H1 (cell line): Measurements from ENCODE around the gene OR8B4. TPM values are rescaled to one million over a fixed set of nuclear protein-coding genes. Genes with fewer than 3 reads are reported as not detected.

Experiments
- CTCF ChIA-PET: fragments of 300-600 bp; sonication (Branson Sonifier 250); formaldehyde crosslinking; loops from one replicate; lab custom pipeline; 2021; ENCODE audit not compliant: partially characterized antibody; lab: Charles Lee
- POLR2A ChIA-PET: fragments of 300-600 bp; sonication (Branson Sonifier 250); formaldehyde crosslinking; loops from one replicate; lab custom pipeline; 2021; ENCODE audit warnings: inconsistent platforms; ENCODE audit not compliant: partially characterized antibody; lab: Charles Lee
- DNase-seq, 2 experiments: peaks; one replicate each; pipeline versions ENCODE4 v3.0.0 to v3.0.0-alpha.2; 2010 to 2022; ENCODE audit warnings: low spot score in 2 of 2, low read depth in 1 of 2, mixed read lengths in 1 of 2
- FAIRE-seq: peaks from 2 replicates; lab custom pipeline; 2011; peaks lifted over from hg19 to GRCh38; lab: Jason Lieb, UNC
- H2AFZ ChIP-seq: 2 replicates; pipeline ENCODE4 v1.8.1; 2012; ENCODE audit warnings: low read length, inconsistent platforms
- H2AK5ac ChIP-seq: 2 replicates; pipeline ENCODE4 v1.6.1; 2013; ENCODE audit warnings: low read depth, low read length
- H2BK120ac ChIP-seq: replicated peaks from 2 replicates; pipeline ENCODE3; 2013; ENCODE audit warnings: low read depth, low read length, inconsistent platforms
- H2BK12ac ChIP-seq: 2 replicates; pipeline ENCODE4 v1.6.1; 2013; ENCODE audit warnings: low read depth, low read length
- H2BK15ac ChIP-seq: 2 replicates; pipeline ENCODE4 v1.6.1; 2013; ENCODE audit warnings: low read length
- H2BK20ac ChIP-seq: 2 replicates; pipeline ENCODE4 v1.6.1; 2013; ENCODE audit warnings: low read length
- H2BK5ac ChIP-seq: 2 replicates; pipeline ENCODE4 v1.6.1; 2013; ENCODE audit warnings: low read depth, low read length
- H3K14ac ChIP-seq: 2 replicates; pipeline ENCODE4 v1.6.1; 2013; ENCODE audit warnings: inconsistent platforms; ENCODE audit not compliant: insufficient read length
- H3K18ac ChIP-seq: 2 replicates; pipeline ENCODE4 v1.6.1; 2013; ENCODE audit warnings: low read length; ENCODE audit errors: extremely low read depth
- H3K23ac ChIP-seq: 2 replicates; pipeline ENCODE4 v1.6.1; 2013; ENCODE audit warnings: inconsistent platforms; ENCODE audit not compliant: insufficient read length
- H3K23me2 ChIP-seq: 2 replicates; pipeline ENCODE4 v1.6.1; 2013; ENCODE audit warnings: low read depth, low read length
- H3K27ac ChIP-seq: 2 replicates; pipeline ENCODE4 v1.6.1; 2011; ENCODE audit warnings: low read depth, low read length, inconsistent platforms
- H3K27me3 ChIP-seq, 4 experiments: replicated peaks in 1 of 4; 1 replicate in 1 of 4; 2 replicates in 3 of 4; pipeline versions ENCODE4 v1.6.1 to v1.8.1; 2011 to 2013; ENCODE audit warnings: low read length in 3 of 4, mild to moderate bottlenecking in 3 of 4, inconsistent platforms in 2 of 4, mixed read lengths in 2 of 4, moderate library complexity in 1 of 4; ENCODE audit not compliant: control insufficient read depth in 3 of 4, insufficient read depth in 3 of 4; ENCODE audit errors: extremely low read depth in 1 of 4
- H3K36me3 ChIP-seq, 4 experiments: 2 replicates each; pipeline versions ENCODE4 v1.6.1 to v1.8.1; 2011 to 2013; ENCODE audit warnings: mild to moderate bottlenecking in 4 of 4, low read length in 3 of 4, moderate library complexity in 2 of 4, control low read depth in 1 of 4, inconsistent platforms in 1 of 4; ENCODE audit not compliant: insufficient read depth in 4 of 4, control insufficient read depth in 2 of 4
- H3K4ac ChIP-seq: replicated peaks from 2 replicates; pipeline ENCODE3; 2013; ENCODE audit warnings: low read length, low read depth, mixed read lengths, inconsistent platforms; ENCODE audit not compliant: insufficient read length
- H3K4me1 ChIP-seq, 4 experiments: replicated peaks in 1 of 4; 1 replicate in 1 of 4; 2 replicates in 3 of 4; pipeline versions ENCODE4 v1.6.1 to v1.8.1; 2011 to 2013; ENCODE audit warnings: low read length in 3 of 4, inconsistent platforms in 2 of 4, mixed read lengths in 1 of 4; ENCODE audit not compliant: insufficient read depth in 4 of 4, control insufficient read depth in 3 of 4
- H3K4me2 ChIP-seq, 2 experiments: 2 replicates each; pipeline versions ENCODE4 v1.6.1 to v1.8.1; 2011 to 2013; ENCODE audit warnings: low read depth in 2 of 2, low read length in 2 of 2, control low read depth in 1 of 2, inconsistent platforms in 1 of 2, mild to moderate bottlenecking in 1 of 2; ENCODE audit not compliant: insufficient read depth in 1 of 2
- H3K4me3 ChIP-seq, 4 experiments: fragments of 200-600, 300-600 bp in 1 of 4; sonication (generic), shearing (Covaris generic), sonication (Bioruptor Twin) in 1 of 4; 2 replicates each; pipeline versions ENCODE4 v1.5.1 to v1.8.1; 2011 to 2016; ENCODE audit warnings: low read length in 4 of 4, low read depth in 3 of 4, control low read depth in 2 of 4, inconsistent platforms in 2 of 4, mild to moderate bottlenecking in 2 of 4, mixed read lengths in 1 of 4, moderate library complexity in 1 of 4; ENCODE audit not compliant: insufficient read depth in 2 of 4; ENCODE audit errors: extremely low read depth in 1 of 4
- H3K56ac ChIP-seq: replicated peaks from 2 replicates; pipeline ENCODE3; 2013; ENCODE audit warnings: low read depth, mild to moderate bottlenecking, mixed read lengths, low read length, inconsistent platforms; ENCODE audit not compliant: insufficient read length
- H3K79me1 ChIP-seq: 2 replicates; pipeline ENCODE4 v1.6.1; 2013; ENCODE audit warnings: low read depth, low read length, control low read depth
- H3K79me2 ChIP-seq, 2 experiments: 2 replicates each; pipeline versions ENCODE4 v1.6.1 to v1.8.1; 2012 to 2013; ENCODE audit warnings: low read length in 2 of 2, mild to moderate bottlenecking in 2 of 2, inconsistent platforms in 1 of 2; ENCODE audit not compliant: insufficient read depth in 2 of 2, control insufficient read depth in 1 of 2
- H3K9ac ChIP-seq, 4 experiments: replicated peaks in 1 of 4; 1 replicate in 1 of 4; 2 replicates in 3 of 4; pipeline versions ENCODE4 v1.6.1 to v1.8.1; 2011 to 2013; ENCODE audit warnings: low read depth in 3 of 4, low read length in 3 of 4, control low read depth in 2 of 4, mild to moderate bottlenecking in 2 of 4, moderate library complexity in 2 of 4, inconsistent platforms in 1 of 4; ENCODE audit errors: extremely low read depth in 1 of 4
- H3K9me3 ChIP-seq, 2 experiments: 2 replicates each; pipeline versions ENCODE4 v1.6.1 to v1.8.1; 2012 to 2013; ENCODE audit warnings: mild to moderate bottlenecking in 2 of 2, moderate library complexity in 2 of 2, control low read depth in 1 of 2, inconsistent platforms in 1 of 2, low read depth in 1 of 2, low read length in 1 of 2, mixed read lengths in 1 of 2; ENCODE audit not compliant: insufficient read depth in 2 of 2
- H4K20me1 ChIP-seq, 2 experiments: replicated peaks in 1 of 2; 2 replicates each; pipeline versions ENCODE3 to v1.8.1; 2011 to 2013; ENCODE audit warnings: inconsistent platforms in 2 of 2, low read length in 2 of 2, mild to moderate bottlenecking in 1 of 2; ENCODE audit not compliant: insufficient read depth in 2 of 2, control insufficient read depth in 1 of 2
- H4K5ac ChIP-seq: 2 replicates; pipeline ENCODE4 v1.6.1; 2013; ENCODE audit warnings: low read length, low read depth, mixed read lengths, inconsistent platforms; ENCODE audit not compliant: insufficient read length
- H4K8ac ChIP-seq: 2 replicates; pipeline ENCODE4 v1.8.0; 2013; ENCODE audit warnings: mild to moderate bottlenecking, moderate library complexity, low read length, inconsistent platforms; ENCODE audit not compliant: insufficient read depth; ENCODE audit errors: extremely low read depth
- H4K91ac ChIP-seq: replicated peaks from 2 replicates; pipeline ENCODE3; 2013; ENCODE audit warnings: low read length, mixed read lengths, inconsistent platforms; ENCODE audit not compliant: insufficient read length
- ATF2 ChIP-seq: IDR thresholded peaks from 2 replicates; pipeline ENCODE4 v1.6.1; 2012; ENCODE audit warnings: low read length, inconsistent platforms
- BCL11A ChIP-seq, 2 experiments: IDR thresholded peaks; one replicate each; pipeline ENCODE4 v1.6.1; 2011; ENCODE audit warnings: low read depth in 2 of 2, low read length in 2 of 2, mild to moderate bottlenecking in 2 of 2
- CHD2 ChIP-seq: IDR thresholded peaks from 2 replicates; pipeline ENCODE4 v1.6.1; 2012; ENCODE audit warnings: low read length, improper control_type of control experiment
- CTCF ChIP-seq, 3 experiments: IDR thresholded peaks; 1 replicate in 2 of 3; 2 replicates in 1 of 3; pipeline versions ENCODE4 v1.5.1 to v1.6.1; 2011; ENCODE audit warnings: low read length in 3 of 3, mild to moderate bottlenecking in 3 of 3, inconsistent platforms in 2 of 3, low read depth in 1 of 3, moderate library complexity in 1 of 3; ENCODE audit not compliant: insufficient read depth in 1 of 3; ENCODE audit errors: control extremely low read depth in 1 of 3
- E2F6 ChIP-seq: IDR thresholded peaks from 2 replicates; pipeline ENCODE4 v1.6.1; 2012; ENCODE audit warnings: inconsistent platforms
- EP300 ChIP-seq, 2 experiments: IDR thresholded peaks; 1 replicate in 1 of 2; 2 replicates in 1 of 2; pipeline ENCODE4 v1.6.1; 2011 to 2012; ENCODE audit warnings: low read depth in 2 of 2, low read length in 2 of 2, mild to moderate bottlenecking in 2 of 2, borderline replicate concordance in 1 of 2, inconsistent platforms in 1 of 2, moderate library complexity in 1 of 2
- PHF8 ChIP-seq: fragments of 200-600 bp; sonication (generic); conservative IDR thresholded peaks from 2 replicates; pipeline ENCODE4 v1.7.1; 2012; ENCODE audit warnings: low read depth, mild to moderate bottlenecking, inconsistent platforms, low read length, moderate library complexity
- SIN3A ChIP-seq, 2 experiments: IDR thresholded peaks in 1 of 2; conservative IDR thresholded peaks in 1 of 2; 2 replicates each; pipeline ENCODE4 v1.6.1; 2011 to 2012; ENCODE audit warnings: low read length in 2 of 2, improper control_type of control experiment in 1 of 2, low read depth in 1 of 2, mild to moderate bottlenecking in 1 of 2
- SP4 ChIP-seq: IDR thresholded peaks from 2 replicates; pipeline ENCODE4 v1.6.1; 2012; ENCODE audit warnings: low read length, inconsistent platforms
- WGBS, 2 experiments: shearing (Covaris generic) in 1 of 2; methylation state at CpG; one replicate each; pipeline versions ENCODE4 v1.1.6 to v1.1.7; 2013 to 2015; ENCODE audit warnings: low lambda C conversion rate in 2 of 2, mixed read lengths in 2 of 2, inconsistent platforms in 1 of 2, low coverage in 1 of 2, missing lambda C conversion rate in 1 of 2; ENCODE audit not compliant: insufficient replicate concordance in 2 of 2, insufficient coverage in 1 of 2, insufficient read length in 1 of 2; ENCODE audit errors: extremely low coverage in 1 of 2, missing lambda C conversion rate in 1 of 2; 5-methylcytosine and 5-hydroxymethylcytosine counted together
- polyA plus RNA-seq, 7 experiments: library from polyadenylated mRNA; depleted of rRNA in 3 of 7; stranded (reverse) in 5 of 7; unstranded in 2 of 7; fragments of >200 nt in 5 of 7; fragments of 200-250 nt in 2 of 7; gene quantifications; 1 replicate in 5 of 7; 2 replicates in 1 of 7; 4 replicates in 1 of 7; pipeline versions ENCODE4 v1.2.1 to v1.2.3, GENCODE V29; 2011 to 2013; ENCODE audit warnings: missing spikeins in 2 of 7, mixed read lengths in 2 of 7
- total RNA-seq: library from RNA; stranded (reverse); fragmentation: NEBNext Ultra II Directional; extraction: Animal tissue kit (Norgen Biotek cat#: 25700); gene quantifications from 2 replicates; pipeline ENCODE4 v1.2.1, GENCODE V29; 2021

Gene OR8B4
- total and polyA plus RNA-seq, 2 of the 8 experiments (the other 6 are each of a cell fraction or from before 2014, with no cell fraction given) = not detected

GRCh38 chr11:124473476-124473875 lies 48.8 kb upstream of the OR8B4 start:
- no peak for FAIRE-seq
- CTCF ChIA-PET = interaction anchor here (1.0 kb wide), 1 partner anchor 114 kb away, joined by 3 read pairs; no protein-coding TSS in a partner anchor
- no peak for TF ChIP-seq SIN3A (conservative IDR thresholded peaks at IDR 0.05 in 1 of 2, IDR thresholded peaks at IDR 0.05 in 1 of 2; ENCODE audit: low read depth in 1 of 2, low read length in 2 of 2)
- TF ChIP-seq EP300 (IDR thresholded peaks at IDR 0.05; ENCODE audit: borderline replicate concordance in 1 of 2, low read depth in 2 of 2, low read length in 2 of 2) = no peak
- no peak for TF ChIP-seq CTCF (IDR thresholded peaks at IDR 0.05; ENCODE audit: control extremely low read depth in 1 of 3, insufficient read depth in 1 of 3, low read depth in 1 of 3, low read length in 3 of 3)
- TF ChIP-seq CHD2 = no peak
- no peak for TF ChIP-seq E2F6
- TF ChIP-seq SP4 = no peak
- TF ChIP-seq PHF8 = no peak
- TF ChIP-seq ATF2 = no peak
- TF ChIP-seq BCL11A (IDR thresholded peaks at IDR 0.05; ENCODE audit: low read depth in 2 of 2, low read length in 2 of 2) = no peak

More at GRCh38 chr11:124473476-124473875, 48.8 kb upstream of the OR8B4 start:
- H3K4me2 ChIP-seq = no peak overlapping the region
- H3K79me2 ChIP-seq = no peaks in the 10 kb centered on the region
- H3K27me3 ChIP-seq = no peaks in the 10 kb centered on the region
- H3K4me1 ChIP-seq = no peaks in the 10 kb centered on the region
- no peak overlapping the region for H3K27ac ChIP-seq
- no peak overlapping the region for H2BK120ac ChIP-seq
- H3K9me3 ChIP-seq = no peaks in the 10 kb centered on the region
- no peak for DNase-seq
- H3K4me3 ChIP-seq = no peak overlapping the region
- no peak overlapping the region for H2BK15ac ChIP-seq
- H4K5ac ChIP-seq = no peak overlapping the region
- H3K23me2 ChIP-seq = no peaks in the 10 kb centered on the region
- H4K20me1 ChIP-seq = no peaks in the 10 kb centered on the region
- H2BK5ac ChIP-seq = no peak overlapping the region
- H2AFZ ChIP-seq = no peak overlapping the region
- H3K9ac ChIP-seq = no peak overlapping the region
- POLR2A ChIA-PET = no interaction called here
- no peak overlapping the region for H2AK5ac ChIP-seq
- H4K8ac ChIP-seq = no peak overlapping the region
- no peak overlapping the region for H4K91ac ChIP-seq
- no peak overlapping the region for H3K56ac ChIP-seq
- no peak overlapping the region for H3K4ac ChIP-seq
- H3K79me1 ChIP-seq = no peaks in the 10 kb centered on the region
- H3K14ac ChIP-seq = no peak overlapping the region
- H2BK20ac ChIP-seq = no peak overlapping the region
- no peak overlapping the region for H3K18ac ChIP-seq
- H3K23ac ChIP-seq = no peak overlapping the region
- no peak overlapping the region for H2BK12ac ChIP-seq
- no peaks in the 10 kb centered on the region for H3K36me3 ChIP-seq
- 87% methylated on average over 1 of the region's 1 CpG; no CpG with 5 or more reads in 1 of the 2 experiments for WGBS, 2 experiments
